ENCODE data around the gene KCNQ1. TPM values are rescaled to one million over a fixed set of nuclear protein-coding genes. Genes with fewer than 3 reads are reported as not detected.

KCNQ1 gene
- polyA plus RNA-seq, 4 donors: 18.4 to 54.4 (median 21.3) TPM

GRCh38 chr11:2881076-2881980, 436.5 kb downstream of the KCNQ1 start:
- FAIRE-seq (no peak), DNase-seq (no peak)
- Histone ChIP-seq H3K27me3 (ENCODE audit: control insufficient read depth in 3 of 3, insufficient read depth in 3 of 3, low read length in 3 of 3) (peaks cover 0 to 2% (median 0%) of the 10 kb centered on the region in 3 donors), H3K9me3 (ENCODE audit: control insufficient read depth in 2 of 2, insufficient read depth in 1 of 2, low read depth in 1 of 2, low read length in 1 of 2) (peaks cover 0 to 12% of the 10 kb centered on the region in 2 donors), H3K36me3 (ENCODE audit: control insufficient read depth in 3 of 3, insufficient read depth in 2 of 3, low read depth in 1 of 3, low read length in 3 of 3) (peaks cover 0 to 37% (median 0%) of the 10 kb centered on the region in 3 donors), H3K27ac (ENCODE audit: low read depth in 1 of 3, low read length in 2 of 3) (peak overlapping the region in 1 of 3 donors; percentile 59), H3K4me1 (ENCODE audit: control insufficient read depth in 3 of 3, insufficient read depth in 2 of 3, low read depth in 1 of 3, low read length in 2 of 3) (peaks cover 0 to 11% (median 0%) of the 10 kb centered on the region in 3 donors), H3K4me3 (ENCODE audit: low read depth in 1 of 3, low read length in 3 of 3) (no peak overlapping the region)
- WGBS, 3 donors: 86 to 87% (median 86%) methylated on average over 19 of the region's 19 CpGs

- Histone ChIP-seq H3K27me3 (ENCODE audit: control insufficient read depth in 3 of 3, insufficient read depth in 3 of 3, low read length in 3 of 3) (peaks cover 0 to 2% (median 0%) of the 10 kb centered on the region in 3 donors), H3K4me1 (ENCODE audit: control insufficient read depth in 3 of 3, insufficient read depth in 2 of 3, low read depth in 1 of 3, low read length in 2 of 3) (peaks cover 0 to 18% (median 0%) of the 10 kb centered on the region in 3 donors), H3K36me3 (ENCODE audit: control insufficient read depth in 3 of 3, insufficient read depth in 2 of 3, low read depth in 1 of 3, low read length in 3 of 3) (peaks cover 0 to 37% (median 0%) of the 10 kb centered on the region in 3 donors), H3K4me3 (ENCODE audit: low read depth in 1 of 3, low read length in 3 of 3) (no peak overlapping the region), H3K27ac (ENCODE audit: low read depth in 1 of 3, low read length in 2 of 3) (peak overlapping the region in 1 of 3 donors; percentile 59), H3K9me3 (ENCODE audit: control insufficient read depth in 2 of 2, insufficient read depth in 1 of 2, low read depth in 1 of 2, low read length in 1 of 2) (peaks cover 0 to 10% of the 10 kb centered on the region in 2 donors)
- no peak for DNase-seq
- no peak for FAIRE-seq
- 65 to 83% (median 81%) methylated on average over 12 of the region's 12 CpGs for WGBS, 3 donors
These were observed 437.2 kb downstream of the KCNQ1 start for GRCh38 chr11:2881981-2882375.

GRCh38 chr11:2882396-2883110, 437.7 kb downstream of the KCNQ1 start:
- peaks cover 0 to 34% (median 0%) of the 10 kb centered on the region in 3 donors for H3K36me3 ChIP-seq (ENCODE audit: control insufficient read depth in 3 of 3, insufficient read depth in 2 of 3, low read depth in 1 of 3, low read length in 3 of 3)
- H3K27ac ChIP-seq (ENCODE audit: low read depth in 1 of 3, low read length in 2 of 3): peak overlapping the region in 1 of 3 donors; percentile 59
- FAIRE-seq (no peak), DNase-seq (no peak)
- H3K4me3 ChIP-seq (ENCODE audit: low read depth in 1 of 3, low read length in 3 of 3): peak overlapping the region in 1 of 3 donors; percentile 72
- H3K4me1 ChIP-seq (ENCODE audit: control insufficient read depth in 3 of 3, insufficient read depth in 2 of 3, low read depth in 1 of 3, low read length in 2 of 3): peaks cover 0 to 22% (median 0%) of the 10 kb centered on the region in 3 donors
- WGBS, 3 donors: 49 to 71% (median 61%) methylated on average over 11 of the region's 11 CpGs
- peaks cover 0 to 13% of the 10 kb centered on the region in 2 donors for H3K9me3 ChIP-seq (ENCODE audit: control insufficient read depth in 2 of 2, insufficient read depth in 1 of 2, low read depth in 1 of 2, low read length in 1 of 2)
- H3K27me3 ChIP-seq (ENCODE audit: control insufficient read depth in 3 of 3, insufficient read depth in 3 of 3, low read length in 3 of 3): peaks cover 0 to 2% (median 0%) of the 10 kb centered on the region in 3 donors

GRCh38 chr11:2883640-2883978, 438.8 kb downstream of the KCNQ1 start:
- H3K36me3 ChIP-seq (ENCODE audit: control insufficient read depth in 3 of 3, insufficient read depth in 2 of 3, low read depth in 1 of 3, low read length in 3 of 3): peaks cover 0 to 34% (median 0%) of the 10 kb centered on the region in 3 donors
- 4 to 11% (median 9%) methylated on average over 24 of the region's 24 CpGs for WGBS, 3 donors
- DNase-seq (no peak), FAIRE-seq (no peak)
- peaks cover 0 to 22% (median 0%) of the 10 kb centered on the region in 3 donors for H3K4me1 ChIP-seq (ENCODE audit: control insufficient read depth in 3 of 3, insufficient read depth in 2 of 3, low read depth in 1 of 3, low read length in 2 of 3)
- peak overlapping the region; percentile 38 to 72 (median 66) for H3K4me3 ChIP-seq (ENCODE audit: low read depth in 1 of 3, low read length in 3 of 3)
- H3K27me3 ChIP-seq (ENCODE audit: control insufficient read depth in 3 of 3, insufficient read depth in 3 of 3, low read length in 3 of 3): peaks cover 0 to 2% (median 0%) of the 10 kb centered on the region in 3 donors
- H3K27ac ChIP-seq (ENCODE audit: low read depth in 1 of 3, low read length in 2 of 3): peak overlapping the region in 2 of 3 donors; percentile 26 to 82
- peaks cover 0 to 16% of the 10 kb centered on the region in 2 donors for H3K9me3 ChIP-seq (ENCODE audit: control insufficient read depth in 2 of 2, insufficient read depth in 1 of 2, low read depth in 1 of 2, low read length in 1 of 2)

GRCh38 chr11:2883979-2884815, 439.4 kb downstream of the KCNQ1 start:
- H3K27me3 ChIP-seq (ENCODE audit: control insufficient read depth in 3 of 3, insufficient read depth in 3 of 3, low read length in 3 of 3): peaks cover 0 to 2% (median 0%) of the 10 kb centered on the region in 3 donors
- FAIRE-seq (no peak), DNase-seq (peak in 1 of 2 donors; percentile 75)
- H3K9me3 ChIP-seq (ENCODE audit: control insufficient read depth in 2 of 2, insufficient read depth in 1 of 2, low read depth in 1 of 2, low read length in 1 of 2): peaks cover 0 to 11% of the 10 kb centered on the region in 2 donors
- H3K36me3 ChIP-seq (ENCODE audit: control insufficient read depth in 3 of 3, insufficient read depth in 2 of 3, low read depth in 1 of 3, low read length in 3 of 3): peaks cover 0 to 30% (median 0%) of the 10 kb centered on the region in 3 donors
- WGBS, 3 donors: 1 to 2% (median 1%) methylated on average over 44 to 119 of the region's 119 CpGs
- H3K4me1 ChIP-seq (ENCODE audit: control insufficient read depth in 3 of 3, insufficient read depth in 2 of 3, low read depth in 1 of 3, low read length in 2 of 3): peaks cover 0 to 22% (median 0%) of the 10 kb centered on the region in 3 donors
- peak overlapping the region in 2 of 3 donors; percentile 60 to 82 for H3K27ac ChIP-seq (ENCODE audit: low read depth in 1 of 3, low read length in 2 of 3)
- H3K4me3 ChIP-seq (ENCODE audit: low read depth in 1 of 3, low read length in 3 of 3): peak overlapping the region; percentile 38 to 72 (median 66)

GRCh38 chr11:2885017-2885677, 440.3 kb downstream of the KCNQ1 start:
- H3K27ac ChIP-seq (ENCODE audit: low read depth in 1 of 3, low read length in 2 of 3): peak overlapping the region in 2 of 3 donors; percentile 74 to 91
- peaks cover 0 to 2% (median 0%) of the 10 kb centered on the region in 3 donors for H3K27me3 ChIP-seq (ENCODE audit: control insufficient read depth in 3 of 3, insufficient read depth in 3 of 3, low read length in 3 of 3)
- H3K9me3 ChIP-seq (ENCODE audit: control insufficient read depth in 2 of 2, insufficient read depth in 1 of 2, low read depth in 1 of 2, low read length in 1 of 2): peaks cover 0 to 10% of the 10 kb centered on the region in 2 donors
- peaks cover 0 to 23% (median 0%) of the 10 kb centered on the region in 3 donors for H3K4me1 ChIP-seq (ENCODE audit: control insufficient read depth in 3 of 3, insufficient read depth in 2 of 3, low read depth in 1 of 3, low read length in 2 of 3)
- no peak for FAIRE-seq
- peaks cover 0 to 30% (median 0%) of the 10 kb centered on the region in 3 donors for H3K36me3 ChIP-seq (ENCODE audit: control insufficient read depth in 3 of 3, insufficient read depth in 2 of 3, low read depth in 1 of 3, low read length in 3 of 3)
- 1% methylated on average over 63 to 80 of the region's 80 CpGs for WGBS, 3 donors
- H3K4me3 ChIP-seq (ENCODE audit: low read depth in 1 of 3, low read length in 3 of 3): peak overlapping the region; percentile 46 to 82 (median 66)
- peak; percentile 57 to 85 for DNase-seq

- DNase-seq (peak; percentile 80 to 95), FAIRE-seq (no peak)
- Histone ChIP-seq H3K27me3 (ENCODE audit: control insufficient read depth in 3 of 3, insufficient read depth in 3 of 3, low read length in 3 of 3) (peaks cover 0 to 2% (median 0%) of the 10 kb centered on the region in 3 donors), H3K4me1 (ENCODE audit: control insufficient read depth in 3 of 3, insufficient read depth in 2 of 3, low read depth in 1 of 3, low read length in 2 of 3) (peaks cover 0 to 28% (median 0%) of the 10 kb centered on the region in 3 donors), H3K36me3 (ENCODE audit: control insufficient read depth in 3 of 3, insufficient read depth in 2 of 3, low read depth in 1 of 3, low read length in 3 of 3) (peaks cover 0 to 28% (median 0%) of the 10 kb centered on the region in 3 donors), H3K27ac (ENCODE audit: low read depth in 1 of 3, low read length in 2 of 3) (peak within 1 kb of the TSS in 2 of 3 donors; percentile 74 to 91), H3K4me3 (ENCODE audit: low read depth in 1 of 3, low read length in 3 of 3) (peak within 1 kb of the TSS; percentile 46 to 82 (median 66)), H3K9me3 (ENCODE audit: control insufficient read depth in 2 of 2, insufficient read depth in 1 of 2, low read depth in 1 of 2, low read length in 1 of 2) (peaks cover 0 to 10% of the 10 kb centered on the region in 2 donors)
- 0 to 1% (median 1%) methylated on average over 21 to 59 of the region's 61 CpGs for WGBS, 3 donors
These were observed 440.9 kb downstream of the KCNQ1 start, which contains the start of gene CDKN1C for GRCh38 chr11:2885678-2886081. Gene CDKN1C (minus strand): TSS chr11:2885775. CDS start chr11:2885456, 319 bp downstream.

All from small intestine (tissue), 7 donors.